ENCODE data around the gene SDSL.
A peak's percentile ranks its signal among the peaks of the same experiment; 100 is the strongest.

The SDSL gene

DNA sequence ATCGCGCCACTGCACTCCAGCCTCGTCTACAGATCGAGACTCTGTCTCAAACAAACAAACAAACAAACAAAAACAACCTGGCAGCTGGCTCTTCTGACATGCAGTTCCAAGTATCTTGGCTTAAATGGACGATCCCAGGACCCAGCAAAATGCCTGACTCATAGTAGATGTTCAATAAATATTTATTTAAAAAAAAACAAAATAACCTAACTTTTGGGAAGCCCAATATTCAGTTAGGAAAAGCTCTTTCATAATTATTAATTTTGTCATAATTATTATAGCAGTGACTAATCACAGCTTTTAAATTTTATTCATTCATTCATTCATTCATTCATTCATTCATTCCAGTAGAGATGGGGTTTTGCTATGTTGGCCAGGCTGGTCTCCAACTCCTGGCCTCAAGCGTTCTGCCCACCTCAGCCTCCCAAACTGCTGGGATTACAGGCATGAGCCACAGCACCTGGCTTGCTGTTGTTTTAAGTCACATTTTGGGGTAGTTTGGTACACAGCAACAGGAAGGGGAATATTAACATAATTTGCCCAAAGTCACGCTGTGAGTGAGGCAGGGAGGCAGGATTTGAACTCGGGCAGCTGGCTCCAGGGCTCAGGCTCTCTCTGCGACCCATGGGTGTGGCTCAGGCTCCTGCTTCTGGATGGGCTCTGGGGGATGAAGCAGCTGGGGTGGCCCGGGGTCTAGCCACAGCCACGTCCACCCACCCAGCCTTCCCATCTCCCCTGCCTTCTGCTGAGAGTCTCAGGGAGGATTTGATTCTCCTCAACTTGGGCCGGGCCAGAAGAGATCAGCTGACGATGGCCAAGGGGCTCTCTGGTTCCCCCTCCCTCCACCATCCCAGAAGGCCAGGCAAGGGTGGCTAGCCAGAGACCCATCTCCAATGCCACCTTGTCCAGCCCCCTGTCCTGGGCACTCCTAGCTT, 20.8 kb upstream of the SDSL start:
- Mint-ChIP-seq H3K4me3 (no peak overlapping the region), H3K9me3 (no peaks in the 10 kb centered on the region), H3K27me3 (peaks cover 11% of the 10 kb centered on the region), H3K4me1 (peaks cover 2% of the 10 kb centered on the region), H3K36me3 (no peaks in the 10 kb centered on the region), H3K27ac (no peak overlapping the region)
- DNase-seq (ENCODE audit: low spot score in 2 of 2) (no peak), ATAC-seq (ENCODE audit: low read depth) (no peak)

DNA sequence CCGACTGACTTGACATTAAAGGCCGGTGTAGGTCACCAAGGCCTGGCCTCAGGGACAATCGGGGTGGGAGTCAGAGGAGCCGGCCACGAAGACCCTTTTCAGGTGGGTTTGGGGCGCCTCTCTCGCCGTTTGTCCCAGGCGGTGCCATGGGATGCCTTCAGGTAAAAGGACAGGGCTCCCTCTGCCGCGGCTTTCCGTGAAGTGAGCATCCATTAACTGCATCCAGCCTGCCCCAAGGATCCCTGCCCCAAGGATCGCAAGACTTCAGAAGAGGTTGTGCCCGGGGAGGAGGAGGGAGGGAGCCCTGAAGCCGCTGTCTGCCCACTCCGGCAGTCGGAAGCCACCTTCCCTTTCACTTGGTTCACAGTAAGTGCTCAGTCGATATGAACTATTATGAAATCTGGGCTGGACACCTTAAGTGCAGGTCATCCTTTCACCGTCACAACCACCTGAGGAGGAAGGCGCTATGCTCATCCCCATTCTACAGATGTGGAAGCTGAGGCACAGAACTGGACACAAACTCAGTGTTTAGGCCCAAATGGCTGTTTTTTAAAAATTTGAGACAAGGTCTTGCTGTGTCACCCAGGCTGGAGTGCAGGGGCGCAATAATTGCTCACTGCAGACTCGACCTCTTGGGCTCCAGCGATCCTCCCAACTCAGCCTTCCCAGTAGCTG, 19.5 kb upstream of the SDSL start:
- no peak overlapping the region for H3K27ac Mint-ChIP-seq
- DNase-seq (ENCODE audit: low spot score in 2 of 2), result no peak
- H3K9me3 Mint-ChIP-seq, result no peaks in the 10 kb centered on the region
- H3K4me1 Mint-ChIP-seq, result peaks cover 2% of the 10 kb centered on the region
- H3K27me3 Mint-ChIP-seq, result peaks cover 10% of the 10 kb centered on the region
- H3K36me3 Mint-ChIP-seq, result no peaks in the 10 kb centered on the region
- H3K4me3 Mint-ChIP-seq, result no peak overlapping the region
- ATAC-seq (ENCODE audit: low read depth), result no peak

DNA sequence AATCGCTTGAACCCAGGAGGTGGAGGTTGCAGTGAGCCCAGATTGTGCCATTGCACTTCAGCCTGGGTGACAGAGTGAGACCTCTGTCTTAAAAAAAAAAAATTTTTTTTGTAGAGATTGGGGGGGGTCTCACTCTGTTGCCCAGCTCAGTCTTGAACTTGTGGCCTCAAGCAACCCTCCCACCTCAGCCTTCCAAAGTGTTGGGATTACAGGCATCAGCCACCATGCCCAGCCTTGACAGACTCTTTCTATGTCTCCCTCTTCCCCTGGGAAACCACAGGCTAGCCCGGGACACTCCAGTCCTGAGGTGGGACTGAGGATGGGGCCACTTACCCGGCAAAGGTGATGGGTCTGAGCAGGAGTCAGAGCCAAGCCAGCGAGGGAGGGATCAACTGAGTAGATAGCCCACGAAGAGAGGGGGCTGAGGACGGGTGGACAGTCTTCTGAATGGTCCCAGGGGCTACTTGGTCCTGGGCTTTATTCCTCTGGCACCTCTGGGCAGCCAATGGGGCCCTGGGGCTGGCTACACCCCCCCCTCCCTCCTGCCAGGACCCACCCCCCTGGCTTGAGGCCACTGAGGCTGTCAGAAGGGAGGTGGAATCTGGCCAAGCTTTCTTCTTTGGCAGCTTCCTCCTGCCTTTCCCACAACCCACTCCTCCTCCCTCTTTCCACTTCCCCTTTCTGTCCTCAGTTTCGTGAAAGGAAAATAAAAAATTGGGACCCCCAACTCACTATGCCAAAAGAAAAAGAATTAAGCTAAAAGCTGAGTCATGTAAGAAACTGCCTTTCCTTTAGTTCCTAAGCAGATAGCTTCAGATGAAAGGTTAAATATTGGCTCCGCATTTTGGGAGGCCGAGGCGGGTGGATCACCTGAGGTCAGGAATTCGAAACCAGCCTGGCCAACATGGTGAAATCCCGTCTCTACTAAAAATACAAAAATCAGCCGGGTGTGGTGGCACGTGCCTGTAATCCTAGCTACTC, 18.5 kb upstream of the SDSL start, which contains the start of gene SDS:
SDS (minus strand) TSS at position 453 of the 981 bp plus-strand sequence. CDS start 4,179 bp downstream, outside the sequence.
- DNase-seq (ENCODE audit: low spot score in 2 of 2) (no peak), ATAC-seq (ENCODE audit: low read depth) (no peak)
- Mint-ChIP-seq H3K4me1 (peaks cover 2% of the 10 kb centered on the region), H3K9me3 (no peaks in the 10 kb centered on the region), H3K27ac (no peak within 1 kb of the TSS), H3K4me3 (no peak within 1 kb of the TSS), H3K36me3 (no peaks in the 10 kb centered on the region), H3K27me3 (peaks cover 7% of the 10 kb centered on the region)

DNA sequence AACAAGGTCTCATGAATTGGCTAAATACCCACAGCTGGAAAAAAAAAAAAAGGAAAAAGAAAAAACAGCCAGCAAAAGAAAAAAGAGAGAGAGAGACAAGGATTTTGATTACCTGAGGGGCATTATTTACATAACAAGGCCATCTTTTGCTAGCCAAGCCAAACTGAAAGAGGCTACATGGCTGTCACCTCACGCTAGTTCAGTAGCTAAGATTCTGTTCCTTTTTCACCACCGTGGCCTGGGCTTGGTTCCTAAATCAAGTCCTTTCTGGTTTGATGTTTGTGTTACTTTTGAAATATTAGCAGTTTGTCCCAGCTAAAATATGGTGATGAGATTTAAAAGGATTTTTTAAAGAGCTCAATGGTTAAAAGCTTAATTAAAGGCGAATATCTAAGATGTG, 16.5 kb upstream of the SDSL start:
- Mint-ChIP-seq H3K27me3 (peaks cover 9% of the 10 kb centered on the region), H3K36me3 (no peaks in the 10 kb centered on the region), H3K4me1 (no peaks in the 10 kb centered on the region), H3K4me3 (no peak overlapping the region), H3K9me3 (no peaks in the 10 kb centered on the region), H3K27ac (no peak overlapping the region)
- DNase-seq (ENCODE audit: low spot score in 2 of 2), result no peak
- no peak for ATAC-seq (ENCODE audit: low read depth)

DNA sequence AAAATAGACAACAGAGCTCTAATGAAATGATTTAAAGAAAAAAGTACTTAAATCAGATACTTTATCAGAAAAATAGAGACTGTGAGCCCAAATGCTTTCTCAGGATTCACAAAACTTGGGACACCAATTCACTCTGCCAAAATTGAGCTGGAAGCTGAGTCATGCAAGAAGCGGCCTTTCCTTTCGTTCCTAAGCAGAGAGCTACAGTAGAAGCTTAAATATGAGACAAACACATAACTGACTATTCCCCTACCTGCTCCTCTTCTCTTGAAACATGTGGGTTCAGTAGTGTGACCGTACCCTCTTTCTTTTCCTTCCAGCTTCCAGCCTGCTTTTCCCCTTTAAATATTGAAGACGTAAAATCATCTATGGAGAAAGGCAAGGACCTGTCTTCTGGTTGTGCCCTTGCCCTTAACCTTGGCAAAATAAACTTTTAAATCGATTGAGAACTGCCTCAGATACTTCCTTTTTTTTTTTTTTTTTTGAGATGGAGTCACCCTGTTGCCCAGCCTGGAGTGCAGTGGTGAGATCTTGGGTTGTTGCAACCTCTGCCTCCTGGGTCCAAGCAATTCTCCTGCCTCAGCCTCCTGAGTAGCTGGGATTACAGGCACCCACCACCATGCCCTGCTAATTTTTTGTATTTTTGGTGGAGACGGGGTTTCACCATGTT, 14.1 kb upstream of the SDSL start:
- H3K27me3 Mint-ChIP-seq, result peaks cover 12% of the 10 kb centered on the region
- DNase-seq (ENCODE audit: low spot score in 2 of 2), result no peak
- no peak overlapping the region for H3K27ac Mint-ChIP-seq
- H3K9me3 Mint-ChIP-seq, result no peaks in the 10 kb centered on the region
- no peak for ATAC-seq (ENCODE audit: low read depth)
- H3K4me1 Mint-ChIP-seq, result no peaks in the 10 kb centered on the region
- H3K36me3 Mint-ChIP-seq, result no peaks in the 10 kb centered on the region
- no peak overlapping the region for H3K4me3 Mint-ChIP-seq

DNA sequence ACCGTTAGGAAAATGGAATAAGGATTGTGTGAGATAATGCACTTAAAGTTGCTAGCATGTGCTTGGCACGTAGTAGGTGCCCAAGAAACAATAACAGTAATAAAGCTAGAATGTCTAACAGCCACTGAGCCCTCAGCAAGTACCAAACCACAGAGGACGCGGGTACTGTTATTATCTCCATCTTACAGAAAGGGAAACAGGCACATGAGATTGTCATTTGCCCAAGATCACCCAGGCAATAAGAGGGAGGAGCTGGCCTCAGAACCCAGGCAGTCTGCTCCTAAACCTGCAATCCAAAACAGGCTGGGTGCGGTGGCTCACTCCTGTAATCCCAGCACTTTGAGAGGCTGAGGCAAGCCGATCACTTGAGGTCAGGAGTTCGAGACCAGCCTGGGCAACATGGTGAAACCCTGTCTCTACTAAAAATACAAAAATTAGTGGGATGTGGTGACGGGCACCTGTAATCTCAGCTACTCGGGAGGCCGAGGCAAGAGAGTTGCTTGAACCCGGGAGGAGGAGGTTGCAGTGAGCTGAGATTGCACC, 13.4 kb upstream of the SDSL start:
- H3K9me3 Mint-ChIP-seq, result no peaks in the 10 kb centered on the region
- no peak overlapping the region for H3K27ac Mint-ChIP-seq
- H3K36me3 Mint-ChIP-seq, result no peaks in the 10 kb centered on the region
- H3K27me3 Mint-ChIP-seq, result peaks cover 12% of the 10 kb centered on the region
- H3K4me3 Mint-ChIP-seq, result no peak overlapping the region
- no peak for DNase-seq (ENCODE audit: low spot score in 2 of 2)
- no peaks in the 10 kb centered on the region for H3K4me1 Mint-ChIP-seq
- no peak for ATAC-seq (ENCODE audit: low read depth)

DNA sequence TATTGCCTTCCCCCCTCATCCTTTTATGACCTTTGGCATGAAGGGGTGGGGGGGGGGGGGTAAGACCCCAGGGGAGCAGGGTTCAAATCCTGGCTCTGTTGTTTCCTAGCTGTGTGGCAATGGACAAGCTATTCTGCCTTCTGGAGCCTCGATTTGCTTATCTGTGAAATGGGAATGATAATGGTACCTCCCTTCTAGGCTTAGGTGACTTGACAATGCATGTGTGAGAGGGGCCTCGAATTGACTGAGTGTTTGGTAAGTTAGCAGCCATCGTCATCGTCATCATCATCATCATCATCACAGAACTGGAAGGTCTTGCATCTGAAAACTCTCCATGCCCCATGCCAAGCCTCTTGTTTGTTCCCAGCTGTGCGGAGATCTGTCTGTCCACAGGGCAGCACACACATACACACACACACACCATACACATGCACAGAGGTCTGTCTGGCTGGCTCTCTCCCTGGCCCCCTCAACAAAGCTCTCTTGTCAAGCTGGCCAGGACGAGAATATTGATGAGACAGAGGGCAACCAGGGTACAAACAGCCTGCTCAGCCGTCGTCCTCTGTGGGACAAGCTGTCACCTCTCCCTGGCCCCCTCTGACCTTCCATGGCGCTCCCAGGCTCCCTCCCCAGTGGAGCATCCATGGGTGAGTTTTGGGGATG, 12.6 kb upstream of the SDSL start:
- no peaks in the 10 kb centered on the region for H3K9me3 Mint-ChIP-seq
- H3K4me3 Mint-ChIP-seq, result no peak overlapping the region
- DNase-seq (ENCODE audit: low spot score in 2 of 2), result no peak
- H3K27me3 Mint-ChIP-seq, result peaks cover 12% of the 10 kb centered on the region
- H3K4me1 Mint-ChIP-seq, result no peaks in the 10 kb centered on the region
- ATAC-seq (ENCODE audit: low read depth), result no peak
- H3K27ac Mint-ChIP-seq, result no peak overlapping the region
- no peaks in the 10 kb centered on the region for H3K36me3 Mint-ChIP-seq

DNA sequence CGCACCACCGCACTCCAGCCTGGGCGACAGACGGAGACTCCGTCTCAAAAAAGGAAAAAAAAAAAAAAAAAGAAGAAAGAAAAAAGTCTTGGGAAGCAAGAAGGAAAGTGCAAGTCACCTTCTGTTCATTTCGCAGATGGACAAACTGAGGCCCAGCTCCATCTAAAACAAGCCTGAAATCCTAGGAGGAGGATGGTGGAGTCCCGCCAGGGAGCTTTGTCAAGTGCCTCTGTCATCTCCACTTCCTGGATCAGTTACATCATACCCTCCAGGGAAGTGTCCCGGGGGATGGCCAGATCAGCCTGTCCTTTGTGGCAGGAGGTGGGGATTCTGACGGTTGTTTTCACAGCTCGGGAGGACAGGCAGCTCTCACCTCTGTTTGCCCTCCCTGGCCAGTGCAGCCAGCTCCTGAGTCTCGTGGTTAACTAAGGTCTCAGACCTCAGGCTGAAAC, 8.7 kb upstream of the SDSL start:
- no peak for DNase-seq (ENCODE audit: low spot score in 2 of 2)
- H3K27me3 Mint-ChIP-seq, result peaks cover 13% of the 10 kb centered on the region

DNA sequence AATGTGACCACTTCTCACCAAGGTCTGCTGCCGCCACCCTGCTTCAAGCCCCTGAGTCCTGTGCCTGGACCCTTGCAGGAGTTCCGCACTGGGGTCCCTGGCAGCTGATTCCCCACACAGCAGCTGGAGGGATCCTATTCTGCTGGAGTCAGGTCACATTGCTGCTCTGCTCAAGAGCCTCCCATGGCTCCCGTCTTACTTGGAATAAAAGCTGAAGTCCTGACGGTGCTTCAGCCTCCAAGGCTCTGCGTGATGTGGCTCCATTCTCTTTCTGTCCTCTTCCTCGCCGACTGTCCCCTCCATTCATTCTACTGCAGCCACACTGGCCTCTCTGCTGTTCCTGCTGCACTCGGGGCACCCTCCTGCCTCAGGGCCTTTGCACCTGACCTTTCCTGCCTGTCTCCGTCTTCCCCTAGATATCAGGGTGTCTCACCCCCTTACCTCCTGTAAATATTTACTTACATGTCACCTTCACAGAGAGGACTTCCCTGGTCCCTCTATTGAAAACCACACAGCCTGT, 7.6 kb upstream of the SDSL start:
- H3K4me3 Mint-ChIP-seq, result no peak overlapping the region
- peaks cover 2% of the 10 kb centered on the region for H3K9me3 Mint-ChIP-seq
- no peak for DNase-seq (ENCODE audit: low spot score in 2 of 2)
- peaks cover 6% of the 10 kb centered on the region for H3K4me1 Mint-ChIP-seq
- H3K27ac Mint-ChIP-seq, result no peak overlapping the region
- peaks cover 2% of the 10 kb centered on the region for H3K36me3 Mint-ChIP-seq
- no peak for ATAC-seq (ENCODE audit: low read depth)
- H3K27me3 Mint-ChIP-seq, result peaks cover 12% of the 10 kb centered on the region

More for the DNA sequence above, 8.7 kb upstream of the SDSL start:
- Mint-ChIP-seq H3K27ac (no peak overlapping the region), H3K9me3 (peaks cover 2% of the 10 kb centered on the region), H3K36me3 (peaks cover 2% of the 10 kb centered on the region), H3K4me1 (peaks cover 6% of the 10 kb centered on the region), H3K4me3 (no peak overlapping the region)
- no peak for ATAC-seq (ENCODE audit: low read depth)

DNA sequence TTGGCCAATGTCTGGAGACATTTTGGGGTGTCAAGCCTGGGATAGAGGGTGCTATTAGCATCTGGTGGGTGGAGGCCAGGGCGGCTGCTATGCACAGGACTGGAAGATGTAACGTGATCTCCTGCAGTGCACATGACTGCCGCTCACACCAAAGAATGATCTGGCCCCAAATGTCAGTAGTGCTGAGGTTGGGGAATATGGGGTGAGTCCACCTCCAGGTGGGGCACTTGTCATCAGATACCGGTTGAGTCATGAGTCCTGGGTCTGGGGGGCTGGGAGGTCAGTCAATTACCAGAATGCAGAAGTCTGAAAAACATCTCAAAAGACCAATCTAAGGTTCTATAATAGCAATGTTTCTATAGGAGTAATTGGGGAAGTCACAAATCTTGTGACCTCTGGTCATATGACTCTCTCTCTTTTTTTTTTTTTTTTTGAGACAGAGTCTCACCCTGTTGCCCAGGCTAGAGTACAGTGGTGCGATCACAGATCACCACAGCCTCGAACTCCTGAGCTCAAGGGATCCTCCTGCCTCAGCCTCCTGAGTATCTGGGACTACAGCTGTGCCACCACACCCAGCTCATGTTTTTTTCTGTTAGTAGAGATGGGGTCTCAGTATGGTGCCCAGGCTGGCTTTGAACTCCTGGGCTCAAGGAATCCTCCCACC, 6.0 kb upstream of the SDSL start:
- Mint-ChIP-seq H3K36me3 (peaks cover 2% of the 10 kb centered on the region), H3K4me3 (no peak overlapping the region), H3K27me3 (peaks cover 5% of the 10 kb centered on the region), H3K27ac (no peak overlapping the region), H3K9me3 (peaks cover 2% of the 10 kb centered on the region), H3K4me1 (peaks cover 6% of the 10 kb centered on the region)
- DNase-seq (ENCODE audit: low spot score in 2 of 2) (no peak), ATAC-seq (ENCODE audit: low read depth) (peak; percentile 75)

DNA sequence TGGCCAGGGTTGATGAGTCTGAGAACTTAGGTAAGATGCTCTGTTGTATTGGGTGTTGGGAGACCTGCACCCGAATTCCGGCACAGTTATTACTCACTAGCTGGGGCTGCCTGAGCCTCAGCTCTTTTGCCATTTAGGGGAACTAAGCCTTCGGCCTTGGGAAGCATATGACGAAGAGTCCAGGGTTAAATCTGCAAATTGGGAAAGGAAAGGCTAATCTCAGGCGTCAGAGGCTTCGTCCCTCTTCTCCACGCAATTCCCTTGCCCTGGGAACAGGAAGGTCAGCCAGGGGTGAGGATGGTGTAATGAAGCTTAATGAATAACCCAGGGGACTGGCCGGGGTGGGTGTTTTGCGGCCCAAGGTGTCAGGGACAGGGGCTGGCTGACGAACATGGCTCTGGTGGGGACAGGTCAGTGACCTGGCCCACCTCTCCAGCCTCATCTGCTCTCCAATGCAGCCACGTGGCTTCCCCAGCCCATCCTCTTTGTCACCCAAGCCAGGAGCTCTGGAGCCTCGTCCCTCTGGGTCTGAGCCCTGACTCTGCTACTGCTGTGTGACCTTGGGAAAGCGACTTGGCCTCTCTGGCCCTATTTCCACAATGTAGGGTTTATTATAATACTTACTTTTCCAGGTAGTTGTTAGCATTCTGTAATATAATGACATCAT, 3.8 kb upstream of the SDSL start:
- no peak for DNase-seq (ENCODE audit: low spot score in 2 of 2)
- Mint-ChIP-seq H3K27me3 (peaks cover 2% of the 10 kb centered on the region), H3K4me3 (no peak overlapping the region), H3K36me3 (peaks cover 2% of the 10 kb centered on the region), H3K4me1 (peaks cover 12% of the 10 kb centered on the region), H3K9me3 (peaks cover 2% of the 10 kb centered on the region), H3K27ac (no peak overlapping the region)
- no peak for ATAC-seq (ENCODE audit: low read depth)

Measured in memory B cell (primary cell).